IPS-15b (cell line): ENCODE results near the gene EFNA2.
A peak's percentile ranks its signal among the peaks of the same experiment; 100 is the strongest.
"Not testable (repeated sequence)": the region's sequence is repeated elsewhere in the genome, so short reads cannot be mapped to it uniquely, and the experiment has no call there.

ENCODE experiments used
- H3K27me3 ChIP-seq: one replicate; pipeline ENCODE4 v1.6.1; 2013; ENCODE audit warnings: low read length; ENCODE audit not compliant: control insufficient read depth, insufficient read depth
- H3K36me3 ChIP-seq: one replicate; pipeline ENCODE4 v1.6.1; 2013; ENCODE audit warnings: low read length; ENCODE audit not compliant: control insufficient read depth, insufficient read depth
- H3K4me1 ChIP-seq: one replicate; pipeline ENCODE4 v1.6.1; 2013; ENCODE audit warnings: mild to moderate bottlenecking, low read length; ENCODE audit not compliant: control insufficient read depth, insufficient read depth
- H3K4me3 ChIP-seq: one replicate; pipeline ENCODE4 v1.5.1; 2013; ENCODE audit warnings: low read depth, low read length
- H3K9ac ChIP-seq: one replicate; pipeline ENCODE4 v1.6.1; 2013; ENCODE audit warnings: low read depth, mild to moderate bottlenecking, low read length
- H3K9me3 ChIP-seq: one replicate; pipeline ENCODE4 v1.6.1; 2013; ENCODE audit warnings: mild to moderate bottlenecking, low read length; ENCODE audit not compliant: control insufficient read depth, insufficient read depth

The EFNA2 gene

DNA sequence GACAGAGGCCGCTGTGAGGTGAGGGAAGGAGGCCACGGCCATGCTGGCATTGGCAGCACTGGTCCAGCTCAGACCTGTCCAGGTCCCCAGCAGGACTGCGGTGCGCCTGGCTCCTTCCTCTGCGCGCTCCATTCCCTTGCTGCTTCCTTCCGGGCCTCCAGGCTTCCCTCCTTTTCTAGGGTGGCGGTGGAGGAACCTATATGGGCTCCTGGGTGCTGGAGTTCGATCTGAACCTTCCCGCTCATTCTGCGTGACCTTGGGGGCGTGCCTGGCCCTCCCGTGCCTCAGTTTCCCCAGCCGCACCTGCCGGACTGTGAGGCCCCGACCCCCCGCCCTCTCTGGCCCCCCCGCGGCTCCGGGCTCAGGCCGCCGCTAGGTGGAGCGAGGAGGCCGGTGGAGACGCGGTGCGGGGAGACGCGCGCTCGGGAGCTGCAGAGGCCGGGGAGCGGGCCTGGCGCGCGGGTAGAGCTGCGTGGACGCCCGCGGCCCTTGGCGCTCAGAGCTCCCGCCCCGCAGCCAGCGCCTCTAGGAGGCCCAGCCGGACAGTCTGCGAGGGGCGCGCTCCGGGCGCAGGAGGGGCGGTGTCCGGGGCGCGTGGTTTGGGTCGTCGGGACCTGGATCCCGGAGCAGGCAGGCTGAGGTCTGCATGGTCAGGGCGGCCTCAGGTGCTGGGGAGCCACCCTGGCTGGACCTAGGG is 29.9 kb downstream of the EFNA2 start:
- Histone ChIP-seq H3K36me3 (no peaks in the 10 kb centered on the region), H3K9me3 (no peaks in the 10 kb centered on the region), H3K4me1 (no peaks in the 10 kb centered on the region), H3K27me3 (peaks cover 5% of the 10 kb centered on the region), H3K4me3 (peak overlapping the region; percentile 35), H3K9ac (no peak overlapping the region)

DNA sequence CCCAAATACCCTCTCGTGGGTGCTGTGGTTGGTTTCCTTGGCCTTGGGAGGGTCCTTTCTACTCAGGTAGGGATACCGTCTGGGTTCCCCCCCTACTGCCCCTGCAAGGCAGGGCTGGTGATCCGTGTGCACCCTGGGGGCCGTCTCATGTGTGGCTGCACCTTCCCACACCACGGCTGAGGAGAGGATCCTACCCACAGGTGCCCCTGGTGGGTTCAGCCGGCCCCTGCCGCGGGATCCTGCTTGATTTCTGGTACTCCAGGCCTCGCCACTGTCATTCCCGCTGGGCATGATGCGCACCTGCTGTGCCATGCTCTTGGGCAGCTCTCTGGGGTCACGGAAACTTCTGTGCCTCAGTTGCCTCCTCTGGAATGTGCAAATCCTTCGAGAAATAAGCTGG is 30.8 kb downstream of the EFNA2 start:
- H3K4me1 ChIP-seq = no peaks in the 10 kb centered on the region
- H3K9me3 ChIP-seq = no peaks in the 10 kb centered on the region
- no peaks in the 10 kb centered on the region for H3K36me3 ChIP-seq
- H3K27me3 ChIP-seq = peaks cover 5% of the 10 kb centered on the region
- no peak overlapping the region for H3K9ac ChIP-seq
- H3K4me3 ChIP-seq = no peak overlapping the region

DNA sequence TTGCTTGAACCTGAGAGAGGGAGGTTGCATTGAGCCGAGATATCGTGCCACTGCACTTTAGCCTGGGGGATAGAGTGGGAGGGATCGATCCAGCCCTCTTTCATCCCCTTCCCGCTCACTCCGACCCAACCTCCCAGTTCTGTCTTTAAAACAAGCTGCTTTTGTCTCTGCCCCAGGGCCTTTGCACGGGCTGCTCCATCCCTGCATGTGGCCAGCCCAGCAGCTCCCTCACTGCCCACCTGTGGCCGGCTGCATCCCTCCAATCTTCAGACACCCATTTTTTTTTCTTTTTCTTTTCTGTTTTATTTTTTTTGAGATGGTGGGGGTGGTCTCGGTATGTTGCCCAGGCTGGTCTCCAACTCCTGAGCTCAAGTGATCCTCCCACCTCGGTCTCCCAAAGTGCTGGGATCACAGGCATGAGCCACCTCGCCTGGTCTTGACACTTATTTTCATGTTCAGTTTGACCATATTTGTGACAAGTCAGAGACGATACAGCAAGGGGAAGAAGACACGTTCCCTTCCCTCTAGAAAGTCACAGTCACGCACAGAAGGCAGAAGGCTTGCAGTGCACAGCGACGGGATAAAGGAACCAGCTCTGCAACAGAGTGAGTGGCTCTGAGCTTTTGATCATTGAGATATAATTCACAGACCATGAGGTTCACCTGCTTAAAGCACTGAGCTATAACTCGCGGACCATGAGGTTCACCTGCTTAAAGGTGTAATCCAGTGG is 31.8 kb downstream of the EFNA2 start:
- H3K9ac ChIP-seq = no peak overlapping the region
- H3K9me3 ChIP-seq = no peaks in the 10 kb centered on the region
- H3K4me3 ChIP-seq = no peak overlapping the region
- peaks cover 5% of the 10 kb centered on the region for H3K27me3 ChIP-seq
- H3K4me1 ChIP-seq = no peaks in the 10 kb centered on the region
- H3K36me3 ChIP-seq = no peaks in the 10 kb centered on the region

DNA sequence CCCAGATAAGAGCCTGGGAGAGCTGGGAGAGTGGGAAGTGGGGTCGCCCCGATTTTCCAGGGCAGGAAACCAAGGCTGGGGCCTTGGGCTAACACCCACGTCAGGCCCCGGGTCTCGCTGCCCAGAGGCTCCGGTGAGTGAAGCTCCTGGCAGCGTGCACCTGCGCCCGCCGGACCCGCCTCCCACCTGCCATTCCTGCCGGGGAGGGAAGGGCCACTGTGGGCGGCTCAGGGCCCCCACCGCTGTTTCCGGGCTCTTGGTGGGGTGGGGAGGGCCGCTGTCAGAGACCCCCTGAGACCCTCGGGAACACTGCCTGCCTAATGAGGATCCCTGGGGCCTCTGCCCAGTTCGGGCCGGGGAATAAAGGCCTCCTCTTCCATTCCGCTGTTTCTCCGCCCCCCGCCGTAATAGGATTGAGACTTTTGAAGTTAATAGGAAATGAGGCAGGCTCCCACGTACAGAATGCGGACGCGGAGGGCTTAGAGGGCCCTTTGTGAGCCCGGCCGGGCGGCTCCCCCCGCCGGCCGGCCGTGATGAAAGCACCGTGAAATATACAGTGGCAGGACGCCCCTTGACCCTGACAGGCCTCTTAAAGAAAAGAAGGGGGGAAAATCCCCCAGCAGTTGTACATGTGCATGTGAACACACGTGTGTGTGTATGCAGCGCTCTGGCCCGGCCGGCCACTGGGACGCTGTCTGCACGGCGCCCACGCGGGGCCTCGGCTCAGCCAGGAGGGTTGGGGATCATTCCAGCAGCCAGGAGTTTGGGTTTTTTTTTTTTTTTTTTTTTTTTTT is 33.2 kb downstream of the EFNA2 start:
- no peaks in the 10 kb centered on the region for H3K4me1 ChIP-seq
- peaks cover 5% of the 10 kb centered on the region for H3K27me3 ChIP-seq
- H3K9ac ChIP-seq = no peak overlapping the region
- H3K36me3 ChIP-seq = no peaks in the 10 kb centered on the region
- no peak overlapping the region for H3K4me3 ChIP-seq
- no peaks in the 10 kb centered on the region for H3K9me3 ChIP-seq

DNA sequence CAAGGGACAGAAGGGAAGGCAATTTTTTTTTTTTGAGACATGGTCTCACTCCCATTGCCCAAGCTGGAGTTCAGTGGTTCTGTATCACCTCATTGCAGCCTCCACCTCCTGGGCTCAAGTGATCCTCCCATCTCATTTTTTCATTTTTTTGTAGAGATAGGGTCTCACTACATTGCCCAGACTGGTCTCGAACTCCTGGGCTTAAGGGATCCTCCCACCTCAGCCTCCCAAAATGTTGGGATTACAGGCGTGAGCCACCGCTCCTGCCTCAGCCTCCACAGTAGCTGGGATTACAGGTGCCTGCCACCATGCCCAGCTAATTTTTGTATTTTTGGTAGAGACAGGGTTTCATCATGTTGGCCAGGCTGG is 34.6 kb downstream of the EFNA2 start:
- H3K9me3 ChIP-seq, H3K4me3 ChIP-seq, H3K9ac ChIP-seq, H3K36me3 ChIP-seq, H3K4me1 ChIP-seq, H3K27me3 ChIP-seq: not testable (repeated sequence)

DNA sequence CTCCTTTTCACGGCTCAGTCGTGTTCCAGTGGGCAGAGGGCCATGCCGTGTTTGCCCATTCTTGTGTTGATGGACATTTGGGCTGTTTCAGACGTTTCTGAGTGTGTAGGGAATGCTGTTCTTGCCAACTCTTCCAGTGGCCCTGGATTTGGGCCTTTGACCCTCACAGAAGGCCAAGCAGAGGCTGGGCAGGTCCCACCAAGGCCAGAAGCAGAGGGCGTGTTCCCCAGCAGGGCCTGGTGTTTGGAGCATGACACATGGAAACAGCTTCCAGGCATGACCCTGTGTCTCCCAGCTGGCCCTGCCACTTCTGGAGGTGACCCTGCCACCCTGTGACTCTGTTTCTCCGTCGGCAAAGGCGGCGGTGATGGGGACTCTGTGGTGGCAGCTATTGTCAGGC is 35.9 kb downstream of the EFNA2 start:
- Histone ChIP-seq H3K4me1 (no peaks in the 10 kb centered on the region), H3K9ac (no peak overlapping the region), H3K27me3 (no peaks in the 10 kb centered on the region), H3K4me3 (no peak overlapping the region), H3K36me3 (no peaks in the 10 kb centered on the region), H3K9me3 (no peaks in the 10 kb centered on the region)

DNA sequence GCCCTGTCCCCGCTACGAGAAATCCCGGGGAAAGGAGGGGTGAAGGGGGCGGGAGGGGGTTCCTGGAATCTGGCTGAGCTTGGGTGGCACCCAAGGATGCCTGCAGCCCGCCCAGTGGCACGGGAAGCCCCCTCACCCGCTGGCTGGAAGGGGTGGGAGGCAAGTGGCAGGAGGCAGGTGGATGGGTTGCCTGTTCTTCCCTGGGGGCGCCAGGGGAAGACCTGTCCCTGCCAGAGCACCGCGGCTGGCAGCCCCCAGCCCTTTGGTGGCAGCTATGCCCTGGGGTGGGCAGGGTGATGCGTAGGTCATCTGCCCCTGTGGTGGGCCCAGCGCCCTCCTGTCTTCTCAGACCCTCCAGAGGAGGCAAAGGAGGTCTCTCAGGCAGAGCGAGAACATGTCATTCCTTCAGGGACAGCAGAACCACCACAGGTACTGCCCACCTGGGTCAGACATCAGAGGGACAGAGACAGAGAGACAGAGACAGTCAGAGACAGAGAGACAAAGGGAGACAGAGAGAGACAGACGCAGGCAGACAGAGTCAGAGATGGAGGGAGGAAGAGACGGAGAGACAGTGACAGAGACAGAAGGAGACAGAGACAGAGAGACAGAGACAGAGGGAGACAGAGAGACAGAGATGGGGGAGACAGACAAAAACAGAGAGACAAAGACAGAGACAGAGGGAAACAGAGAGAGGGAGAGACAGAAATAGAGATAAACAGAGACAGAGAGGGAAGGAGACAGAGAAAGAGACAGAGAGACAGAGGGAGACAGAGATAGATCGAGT is 36.7 kb downstream of the EFNA2 start:
- Histone ChIP-seq H3K4me3 (no peak overlapping the region), H3K9me3 (no peaks in the 10 kb centered on the region), H3K4me1 (no peaks in the 10 kb centered on the region), H3K27me3 (no peaks in the 10 kb centered on the region), H3K9ac (no peak overlapping the region), H3K36me3 (no peaks in the 10 kb centered on the region)

DNA sequence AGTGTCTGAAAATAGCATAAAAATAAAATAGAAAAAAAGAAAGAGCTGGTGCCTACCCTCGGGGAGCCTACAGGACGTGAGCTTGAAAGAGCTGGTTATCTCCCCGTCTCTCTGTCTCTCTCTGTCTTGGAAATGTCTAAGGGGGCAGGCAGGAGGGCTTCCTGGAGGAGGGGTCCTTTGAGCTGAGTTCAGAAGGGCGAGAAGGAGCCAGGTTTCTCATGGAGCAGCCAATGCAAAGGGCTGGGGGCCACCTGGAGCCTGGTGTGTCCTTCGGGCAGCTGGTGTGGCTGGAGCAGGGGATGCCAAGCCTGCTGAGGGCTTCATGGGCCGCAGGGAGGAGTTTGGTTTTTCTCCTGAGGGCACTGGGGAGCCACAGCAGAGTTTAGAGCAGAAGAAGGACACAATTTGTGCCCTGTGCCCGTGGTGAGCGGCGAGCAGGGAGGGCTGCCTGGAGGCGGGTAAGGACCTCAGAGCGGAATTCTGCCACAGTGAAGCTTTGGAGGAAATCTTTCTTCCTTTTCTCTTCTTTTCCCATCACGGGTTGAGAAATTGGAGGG is 38.7 kb downstream of the EFNA2 start:
- H3K36me3 ChIP-seq = no peaks in the 10 kb centered on the region
- no peaks in the 10 kb centered on the region for H3K9me3 ChIP-seq
- no peaks in the 10 kb centered on the region for H3K4me1 ChIP-seq
- H3K27me3 ChIP-seq = no peaks in the 10 kb centered on the region
- H3K9ac ChIP-seq = no peak overlapping the region
- peak overlapping the region; percentile 54 for H3K4me3 ChIP-seq

DNA sequence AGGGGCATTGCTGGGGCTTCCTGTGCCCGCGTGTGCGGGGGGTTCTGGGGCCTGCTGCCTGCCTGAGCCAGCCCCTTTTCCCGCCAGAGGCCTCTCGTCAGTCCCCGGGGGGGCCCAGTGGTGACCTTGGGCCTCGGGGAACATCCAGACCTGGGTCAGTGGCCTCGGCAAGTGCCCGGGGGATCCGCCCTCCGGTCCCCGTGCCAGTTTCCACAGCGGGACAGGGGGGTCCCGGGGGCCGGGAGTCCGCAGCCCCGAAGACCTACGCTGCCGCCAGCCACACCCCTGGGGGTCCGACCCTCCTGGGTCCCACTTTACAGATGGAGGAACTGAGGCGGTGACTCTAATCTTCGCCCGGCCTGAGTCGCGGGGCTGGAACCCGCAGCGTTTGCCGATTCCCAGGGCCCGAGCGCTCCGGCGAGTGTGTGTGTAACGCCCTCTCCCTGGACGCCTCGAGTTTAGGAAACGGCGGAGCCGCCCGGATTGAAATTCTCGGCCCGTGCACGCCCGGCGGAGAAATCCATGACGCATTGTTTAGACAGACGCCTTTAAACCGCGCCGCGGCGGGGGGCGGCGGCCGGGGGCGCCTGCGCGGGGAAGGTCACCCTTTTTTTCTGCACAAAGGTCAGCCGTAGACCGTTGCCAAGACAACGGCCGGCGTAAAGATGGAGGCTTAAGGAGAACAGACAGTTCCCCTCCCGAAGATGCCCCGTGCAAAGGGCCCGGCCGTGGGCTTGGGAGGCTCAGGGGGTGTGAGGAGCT is 39.3 kb downstream of the EFNA2 start:
- Histone ChIP-seq H3K36me3 (no peaks in the 10 kb centered on the region), H3K27me3 (no peaks in the 10 kb centered on the region), H3K4me1 (no peaks in the 10 kb centered on the region), H3K9ac (no peak overlapping the region), H3K9me3 (no peaks in the 10 kb centered on the region), H3K4me3 (peak overlapping the region; percentile 54)

DNA sequence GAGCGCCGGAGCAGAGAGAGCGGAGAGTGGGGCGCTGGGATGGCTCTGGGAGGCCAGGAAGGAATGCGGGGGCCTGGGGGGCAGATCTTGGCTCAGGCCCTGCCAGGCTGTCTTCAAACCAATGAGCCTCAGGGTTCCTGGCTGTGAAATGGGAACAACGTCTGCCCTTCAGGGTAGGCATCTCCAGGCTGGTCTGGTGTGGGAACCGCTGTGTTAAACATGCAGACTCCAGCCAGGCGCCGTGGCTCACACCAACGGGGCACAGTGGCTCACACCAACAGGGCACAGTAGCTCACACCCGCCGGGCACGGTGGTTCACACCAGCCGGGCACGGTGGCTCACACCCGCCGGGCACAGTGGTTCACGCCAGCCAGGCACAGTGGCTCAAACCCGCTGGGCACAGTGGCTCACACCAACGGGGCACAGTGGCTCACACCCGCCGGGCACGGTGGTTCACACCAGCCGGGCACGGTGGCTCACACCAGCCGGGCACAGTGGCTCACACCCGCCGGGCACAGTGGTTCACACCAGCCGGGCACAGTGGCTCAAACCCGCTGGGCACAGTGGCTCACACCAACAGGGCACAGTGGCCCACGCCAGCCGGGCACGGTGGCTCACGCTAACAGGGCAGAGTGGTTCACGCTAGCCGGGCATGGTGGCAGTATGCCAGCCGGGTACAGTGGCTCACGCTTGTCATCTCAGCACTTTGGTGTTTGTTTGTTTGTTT is 40.1 kb downstream of the EFNA2 start:
- Histone ChIP-seq H3K36me3 (no peaks in the 10 kb centered on the region), H3K9me3 (no peaks in the 10 kb centered on the region), H3K9ac (no peak overlapping the region), H3K4me1 (no peaks in the 10 kb centered on the region), H3K4me3 (peak overlapping the region; percentile 54), H3K27me3 (no peaks in the 10 kb centered on the region)
